HG03025 (cell line): ENCODE measurements around the gene HSPA12B.
"Not testable (repeated sequence)": the region's sequence is repeated elsewhere in the genome, so short reads cannot be mapped to it uniquely, and the experiment has no call there.

Experiments
- ATAC-seq: cut with Tn5 transposase; IDR thresholded peaks from one replicate; pipeline ENCODE4 v1.9.1; 2021; ENCODE audit warnings: mild to moderate bottlenecking, moderate library complexity; ENCODE audit not compliant: unreplicated experiment, low FRiP score

Gene HSPA12B

GRCh38 chr20:3785240-3786125, 53.0 kb downstream of the HSPA12B start:
- ATAC-seq, result no peak

DNA sequence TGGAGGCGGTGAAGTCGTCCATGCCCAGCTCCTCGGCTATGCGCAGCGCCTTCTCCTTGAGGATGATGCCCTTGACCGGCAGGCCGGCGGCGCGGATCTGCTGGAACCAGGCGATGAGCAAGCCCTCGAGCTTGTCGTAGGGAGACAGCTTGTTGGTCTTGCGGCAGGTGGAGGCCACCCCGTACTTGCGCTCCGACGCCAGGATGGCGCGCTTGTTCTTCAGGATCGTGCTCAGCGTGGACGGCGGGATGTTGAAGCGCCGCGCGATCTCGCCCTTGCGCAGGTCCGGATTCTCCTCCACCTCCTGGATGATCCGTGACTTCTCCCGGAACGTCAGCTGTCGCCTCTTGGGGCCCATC, 53.6 kb downstream of the HSPA12B start:
- ATAC-seq, result peak; percentile 18

DNA sequence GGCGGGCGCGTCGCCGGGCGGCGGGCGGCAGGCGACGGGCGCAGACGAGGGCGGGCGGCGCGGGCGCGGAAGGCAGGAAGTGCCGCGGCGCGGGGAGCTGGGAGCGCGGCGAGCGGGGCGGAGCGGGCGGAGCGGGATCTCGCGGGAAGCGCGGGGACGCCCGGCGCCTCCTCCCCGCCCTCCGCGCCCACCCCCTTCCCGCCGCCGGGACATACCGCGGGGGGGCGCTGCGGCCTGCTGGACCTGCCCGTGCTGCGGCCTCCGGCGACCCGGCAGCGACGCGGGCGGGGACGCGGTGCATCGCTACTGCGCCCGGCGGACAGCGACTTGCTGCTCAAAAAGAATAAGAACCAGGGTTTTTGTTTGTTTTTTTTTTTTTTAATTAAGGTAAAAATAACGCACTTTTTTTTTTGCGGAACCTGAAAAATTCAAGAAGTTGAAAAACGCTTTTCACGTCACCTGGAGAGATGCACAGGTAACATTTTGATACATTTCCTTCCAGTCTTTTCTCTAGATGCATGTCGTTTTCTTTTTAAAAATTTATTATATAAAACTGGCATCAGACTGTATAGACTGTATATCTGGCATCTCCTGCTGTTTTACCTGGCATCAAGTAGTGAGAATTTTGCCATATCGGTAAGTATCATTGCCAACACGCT, 54.3 kb downstream of the HSPA12B start, which contains the start of gene CENPB:
TSS of gene CENPB (minus strand) at position 76 of the 659 bp plus-strand sequence. CDS start 257 bp downstream, outside the sequence.
- ATAC-seq, result peak; percentile 73

- no peak for ATAC-seq
Measured at GRCh38 chr20:3787324-3788014, 55.0 kb downstream of the HSPA12B start.

GRCh38 chr20:3788685-3789155, 56.2 kb downstream of the HSPA12B start:
- no peak for ATAC-seq

- ATAC-seq, result not testable (repeated sequence)
Measured at GRCh38 chr20:3789201-3789600, 56.7 kb downstream of the HSPA12B start.

DNA sequence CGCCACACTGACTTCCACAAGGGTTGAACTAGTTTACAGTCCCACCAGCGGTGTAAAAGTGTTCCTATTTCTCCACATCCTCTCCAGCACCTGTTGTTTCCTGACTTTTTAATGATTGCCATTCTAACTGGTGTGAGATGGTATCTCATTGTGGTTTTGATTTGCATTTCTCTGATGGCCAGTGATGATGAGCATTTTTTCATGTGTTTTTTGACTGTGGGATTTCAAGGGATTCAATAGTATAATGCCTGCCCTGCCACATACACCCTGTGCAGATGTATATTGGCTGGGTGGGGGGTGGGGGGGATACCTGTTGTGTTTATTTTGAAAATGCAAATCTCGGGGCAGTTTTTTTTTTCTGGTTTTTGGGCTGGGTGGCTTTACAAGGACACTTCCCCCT, 61.7 kb downstream of the HSPA12B start:
- not testable (repeated sequence) for ATAC-seq

DNA sequence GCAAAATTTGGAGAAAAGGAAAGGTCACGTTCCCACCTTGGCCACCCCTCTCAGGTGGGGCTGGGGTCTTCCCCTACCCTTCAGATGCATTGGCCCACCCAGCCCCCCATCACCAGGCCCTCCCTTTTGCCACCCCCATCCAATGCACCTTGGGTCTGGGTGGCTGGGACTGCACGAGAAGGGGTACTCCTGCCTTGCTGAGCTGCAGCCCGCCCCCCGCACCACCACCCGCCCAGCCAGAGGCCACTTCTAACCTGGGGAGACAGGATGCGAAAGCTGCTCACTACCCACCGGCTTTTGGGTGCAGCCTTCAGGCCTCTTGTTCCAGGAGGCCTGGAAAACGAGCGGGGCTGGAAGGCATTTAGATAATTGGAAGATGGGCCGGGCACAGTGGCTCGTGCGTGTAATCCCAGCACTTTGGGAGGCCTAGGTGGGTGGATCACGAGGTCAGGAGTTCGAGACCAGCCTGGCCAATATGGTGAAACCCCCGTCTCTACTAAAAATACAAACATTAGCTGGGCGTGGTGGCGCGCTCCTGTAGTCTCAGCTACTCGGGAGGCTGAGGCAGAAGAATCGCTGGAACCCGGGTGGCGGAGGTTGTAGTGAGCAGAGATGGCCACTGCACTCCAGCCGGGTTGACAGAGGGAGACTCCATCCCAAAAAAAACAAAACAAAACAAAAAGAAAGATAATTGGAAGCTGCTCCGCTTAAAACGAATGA, 62.4 kb downstream of the HSPA12B start:
- ATAC-seq, result no peak

- peak; percentile 61 for ATAC-seq
Measured at GRCh38 chr20:3795511-3796468, 63.3 kb downstream of the HSPA12B start, which contains the start of gene CDC25B. Gene CDC25B, plus strand, starts transcription at chr20:3796310. Its CDS starts 222 bp downstream, at chr20:3796532.

DNA sequence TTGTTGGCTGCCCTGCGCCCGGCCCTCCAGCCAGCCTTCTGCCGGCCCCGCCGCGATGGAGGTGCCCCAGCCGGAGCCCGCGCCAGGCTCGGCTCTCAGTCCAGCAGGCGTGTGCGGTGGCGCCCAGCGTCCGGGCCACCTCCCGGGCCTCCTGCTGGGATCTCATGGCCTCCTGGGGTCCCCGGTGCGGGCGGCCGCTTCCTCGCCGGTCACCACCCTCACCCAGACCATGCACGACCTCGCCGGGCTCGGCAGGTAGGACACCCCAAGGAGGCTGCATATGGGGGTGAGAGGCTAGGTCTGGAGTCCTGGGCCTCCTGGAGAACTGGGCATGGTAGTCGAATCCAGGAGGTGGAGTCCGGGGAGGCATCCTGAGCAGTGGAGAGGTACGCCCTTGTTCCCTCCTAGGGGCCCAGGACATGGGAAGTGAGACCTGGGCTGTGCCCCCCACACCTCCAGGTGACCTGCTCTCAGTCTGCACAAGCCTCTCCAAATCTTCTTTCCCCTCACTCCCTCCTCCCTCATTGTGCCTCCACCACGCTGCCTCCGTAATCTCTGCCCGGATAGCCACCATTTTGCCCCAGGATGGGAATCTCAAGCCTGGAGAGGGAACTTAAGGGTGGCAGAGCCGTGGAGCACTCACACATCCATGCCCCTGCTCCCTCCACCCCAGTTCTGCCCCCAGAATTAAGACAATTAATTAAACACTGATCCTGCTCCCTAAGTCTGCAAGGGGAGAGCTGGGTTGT, 64.2 kb downstream of the HSPA12B start:
- no peak for ATAC-seq

DNA sequence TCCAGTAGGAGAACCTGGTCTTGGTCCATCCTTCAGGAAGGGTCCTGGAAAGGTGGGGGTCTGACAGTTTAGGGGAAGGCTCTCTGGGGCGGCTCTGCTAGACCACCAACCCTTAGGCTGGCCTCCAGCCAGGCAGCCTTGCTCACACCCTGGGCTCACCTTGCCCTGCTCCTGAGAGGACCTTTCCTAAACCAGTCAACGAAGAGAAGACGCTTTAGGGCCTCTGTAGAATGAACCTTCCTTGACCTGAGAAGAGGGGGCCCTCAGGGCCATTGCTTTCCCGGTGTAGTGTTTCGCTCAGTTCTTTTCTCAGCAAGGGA, 64.7 kb downstream of the HSPA12B start:
- ATAC-seq, result no peak

DNA sequence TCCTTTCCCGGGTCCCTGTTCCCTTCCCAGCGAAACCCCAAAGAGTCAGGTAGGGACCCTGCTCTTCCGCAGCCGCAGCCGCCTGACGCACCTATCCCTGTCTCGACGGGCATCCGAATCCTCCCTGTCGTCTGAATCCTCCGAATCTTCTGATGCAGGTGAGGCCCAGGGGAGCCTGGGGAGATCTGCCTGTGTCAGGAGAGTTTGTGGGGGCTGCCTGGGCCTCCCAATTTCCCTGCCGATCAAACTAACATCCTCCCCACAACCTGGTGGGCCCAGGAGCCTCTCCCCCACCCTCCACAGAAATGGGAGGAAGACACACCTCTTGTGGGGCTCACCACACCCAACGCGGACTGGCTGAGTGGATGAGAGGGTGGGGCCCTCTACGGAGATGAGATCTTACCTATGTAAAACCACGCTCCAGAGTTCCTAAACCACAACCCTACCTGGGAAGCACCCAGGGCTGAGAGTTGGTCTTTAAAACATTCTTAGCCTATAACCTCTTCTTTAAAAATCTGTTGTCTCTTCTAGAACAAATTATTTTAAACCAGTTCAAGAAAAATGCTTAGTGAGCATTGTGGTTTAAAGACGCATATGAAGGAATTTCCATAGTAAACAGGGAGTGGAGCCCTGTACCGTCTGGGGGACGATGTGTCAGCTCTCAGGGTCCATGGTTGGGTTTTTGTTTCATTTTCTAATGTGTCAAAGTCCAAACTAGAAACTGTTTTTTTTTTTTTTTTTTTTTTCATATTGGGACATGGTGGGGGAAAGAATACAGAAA, 65.3 kb downstream of the HSPA12B start:
- ATAC-seq, result no peak

GRCh38 chr20:3798373-3798768, 65.9 kb downstream of the HSPA12B start:
- ATAC-seq, result no peak

DNA sequence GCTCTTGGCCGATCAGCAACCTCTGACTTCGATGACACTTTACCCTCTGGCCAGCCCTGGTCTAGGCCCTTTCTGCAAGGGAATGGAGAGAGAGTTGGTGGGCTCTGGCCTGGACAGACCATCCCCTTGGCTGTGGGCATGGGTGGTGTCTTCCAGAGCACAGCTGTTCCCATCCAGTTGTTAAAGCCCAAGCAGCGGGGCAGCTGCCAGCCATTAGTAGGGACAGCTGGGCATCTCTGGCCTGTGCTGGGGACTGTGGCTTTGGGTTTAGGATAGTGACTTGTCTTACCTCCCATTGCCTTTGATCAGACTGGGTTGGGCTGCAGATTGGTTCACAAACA, 66.4 kb downstream of the HSPA12B start:
- no peak for ATAC-seq

DNA sequence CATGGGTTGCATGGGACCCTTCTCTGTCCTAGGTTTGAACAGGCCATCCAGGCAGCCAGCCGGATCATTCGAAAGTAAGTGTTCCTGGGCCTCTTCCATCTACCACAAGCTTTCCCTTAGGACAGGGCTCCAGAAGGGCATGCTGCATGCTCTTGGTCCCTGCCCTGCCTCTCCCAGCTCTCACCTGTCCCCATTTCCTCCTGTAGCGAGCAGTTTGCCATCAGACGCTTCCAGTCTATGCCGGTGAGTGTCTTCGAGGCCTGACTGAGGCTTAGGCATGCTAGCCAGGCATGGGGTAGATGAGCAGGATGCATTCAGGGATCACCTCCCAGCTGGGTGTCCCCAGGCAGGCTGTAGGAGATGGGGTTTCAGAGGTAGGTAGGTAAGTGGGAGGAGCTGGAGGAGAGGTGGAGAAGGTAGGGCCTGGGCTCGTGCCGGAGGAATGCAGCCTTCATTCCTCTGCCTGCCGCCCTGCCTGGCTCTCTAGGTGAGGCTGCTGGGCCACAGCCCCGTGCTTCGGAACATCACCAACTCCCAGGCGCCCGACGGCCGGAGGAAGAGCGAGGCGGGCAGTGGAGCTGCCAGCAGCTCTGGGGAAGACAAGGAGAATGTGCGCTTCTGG, 67.9 kb downstream of the HSPA12B start:
- ATAC-seq, result no peak

GRCh38 chr20:3800878-3801260, 68.4 kb downstream of the HSPA12B start:
- ATAC-seq, result no peak

DNA sequence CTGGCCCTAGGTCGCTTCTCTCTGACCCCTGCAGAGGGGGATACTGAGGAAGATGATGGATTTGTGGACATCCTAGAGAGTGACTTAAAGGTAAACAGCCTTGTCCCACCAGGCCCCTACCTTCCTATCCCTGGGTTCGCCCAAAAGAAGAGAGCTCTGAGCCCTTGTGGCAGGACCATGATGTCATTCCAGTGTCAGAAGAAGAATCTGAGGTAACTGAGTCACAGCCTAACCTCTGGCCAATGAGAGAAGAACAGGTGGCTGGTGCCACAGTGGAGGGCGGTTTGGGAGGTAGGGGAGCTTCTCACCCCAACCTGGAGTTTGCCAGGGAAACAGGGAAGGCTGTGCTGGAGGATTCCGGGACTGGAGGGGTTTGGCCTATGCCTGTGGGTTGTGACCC, 68.8 kb downstream of the HSPA12B start:
- no peak for ATAC-seq

GRCh38 chr20:3801846-3802245, 69.4 kb downstream of the HSPA12B start:
- ATAC-seq, result no peak
